Epithelial cell of proximal tubule (primary cell): ENCODE results near the gene PRPF31. TPM values are rescaled to one million over a fixed set of nuclear protein-coding genes. Genes with fewer than 3 reads are reported as not detected.
A peak's percentile ranks its signal among the peaks of the same experiment; 100 is the strongest.
"Not testable (repeated sequence)": the region's sequence is repeated elsewhere in the genome, so short reads cannot be mapped to it uniquely, and the experiment has no call there.

Experiments used
- DNase-seq: peaks from one replicate; pipeline ENCODE4 v3.0.0-alpha.2; 2011; ENCODE audit warnings: low read depth
- H3K4me3 ChIP-seq: 2 replicates; pipeline ENCODE4 v1.5.1; 2011; ENCODE audit warnings: low read depth, mild to moderate bottlenecking, low read length
- total RNA-seq: library from RNA; depleted of rRNA; stranded (reverse); fragments of >200 nt; gene quantifications from 2 replicates; pipeline ENCODE4 v1.2.3, GENCODE V29; 2015
- TF ChIP-seq, protein P1 (sequence below): conservative IDR thresholded peaks from 2 replicates; pipeline ENCODE4 v1.5.1; 2012; ENCODE audit warnings: low read depth, mild to moderate bottlenecking, low read length

The PRPF31 gene
- total RNA-seq, 1 donor from 2014 or later, result 64.3 TPM

DNA sequence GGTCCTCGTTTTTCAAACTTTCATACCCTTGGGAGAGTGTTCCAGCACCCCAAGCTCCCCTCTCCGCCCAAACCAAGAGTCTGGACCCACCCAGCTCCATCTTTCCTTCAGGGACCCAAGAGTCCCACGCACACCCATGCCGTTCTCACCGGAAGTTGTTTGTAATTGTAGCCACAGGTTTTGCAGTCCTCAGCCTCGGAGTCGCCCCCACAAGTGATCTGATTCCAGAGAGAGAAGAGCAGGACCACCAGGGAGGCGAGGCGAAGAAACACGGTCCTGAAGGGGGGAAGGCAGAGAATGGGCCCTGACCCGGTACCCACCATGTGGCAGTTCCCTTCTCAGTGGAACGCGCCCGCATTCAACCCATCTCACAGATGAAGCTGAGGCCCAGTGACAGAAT, 47.3 kb downstream of the PRPF31 start:
- peak overlapping the region; percentile 62 for H3K4me3 ChIP-seq
- no peak for DNase-seq
- TF ChIP-seq, protein P1, sequence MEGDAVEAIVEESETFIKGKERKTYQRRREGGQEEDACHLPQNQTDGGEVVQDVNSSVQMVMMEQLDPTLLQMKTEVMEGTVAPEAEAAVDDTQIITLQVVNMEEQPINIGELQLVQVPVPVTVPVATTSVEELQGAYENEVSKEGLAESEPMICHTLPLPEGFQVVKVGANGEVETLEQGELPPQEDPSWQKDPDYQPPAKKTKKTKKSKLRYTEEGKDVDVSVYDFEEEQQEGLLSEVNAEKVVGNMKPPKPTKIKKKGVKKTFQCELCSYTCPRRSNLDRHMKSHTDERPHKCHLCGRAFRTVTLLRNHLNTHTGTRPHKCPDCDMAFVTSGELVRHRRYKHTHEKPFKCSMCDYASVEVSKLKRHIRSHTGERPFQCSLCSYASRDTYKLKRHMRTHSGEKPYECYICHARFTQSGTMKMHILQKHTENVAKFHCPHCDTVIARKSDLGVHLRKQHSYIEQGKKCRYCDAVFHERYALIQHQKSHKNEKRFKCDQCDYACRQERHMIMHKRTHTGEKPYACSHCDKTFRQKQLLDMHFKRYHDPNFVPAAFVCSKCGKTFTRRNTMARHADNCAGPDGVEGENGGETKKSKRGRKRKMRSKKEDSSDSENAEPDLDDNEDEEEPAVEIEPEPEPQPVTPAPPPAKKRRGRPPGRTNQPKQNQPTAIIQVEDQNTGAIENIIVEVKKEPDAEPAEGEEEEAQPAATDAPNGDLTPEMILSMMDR, result no peak

DNA sequence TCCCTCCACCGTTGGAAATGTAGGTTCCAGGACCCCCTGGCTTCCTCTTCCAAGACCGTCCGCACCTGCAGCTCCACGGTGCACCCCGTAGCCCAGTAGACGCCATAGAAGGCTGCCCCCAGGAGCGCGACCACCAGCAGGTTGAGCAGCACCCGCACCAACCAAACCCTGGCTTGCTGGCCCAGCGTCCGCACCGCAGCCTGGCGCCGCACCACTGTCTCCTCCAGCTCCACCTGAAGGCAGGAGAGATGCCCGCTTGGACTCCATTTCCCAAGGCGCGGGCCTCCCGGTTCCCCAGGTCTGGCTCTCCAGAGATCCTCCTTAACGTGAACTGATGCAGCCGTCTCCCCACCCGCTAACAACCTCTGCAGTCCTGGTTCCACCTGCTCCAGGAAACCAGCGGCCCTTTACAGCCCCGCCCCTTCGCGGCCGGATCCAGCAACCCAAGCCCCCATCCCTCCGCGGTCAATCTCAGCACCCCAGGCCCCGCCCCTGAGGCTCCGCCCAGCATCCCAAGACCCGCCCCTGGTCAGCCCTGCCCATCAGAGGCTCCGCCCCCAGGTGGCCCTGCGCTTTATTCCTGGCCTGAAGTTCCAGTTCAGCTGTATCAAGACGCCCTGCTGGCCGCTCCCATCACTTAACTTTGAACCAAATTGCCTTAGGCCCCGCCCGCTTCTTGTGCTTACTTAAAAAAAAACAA, 49.0 kb downstream of the PRPF31 start:
- no peak for DNase-seq
- TF ChIP-seq, protein P1, result no peak
- H3K4me3 ChIP-seq, result no peak overlapping the region

DNA sequence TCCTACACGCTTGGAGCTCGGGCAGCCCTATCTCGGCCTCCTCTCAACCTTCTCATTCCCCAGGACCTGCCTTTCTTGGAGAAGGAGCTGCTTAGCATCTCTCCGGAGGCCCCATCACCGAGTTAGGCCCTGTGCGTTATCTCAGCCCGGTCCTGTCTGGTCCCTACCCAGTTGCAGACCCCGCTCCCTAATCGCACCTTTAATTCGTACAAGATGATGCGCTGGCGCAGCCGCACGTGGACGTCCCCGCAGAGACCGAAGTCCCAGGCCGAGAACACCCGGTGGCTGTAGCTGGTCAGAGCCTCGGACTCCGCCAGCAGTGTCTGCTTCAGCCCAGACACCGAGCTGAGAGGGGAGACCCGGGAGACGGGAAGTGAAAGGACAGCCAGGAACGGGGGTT, 49.7 kb downstream of the PRPF31 start:
- no peak for DNase-seq
- no peak overlapping the region for H3K4me3 ChIP-seq
- TF ChIP-seq, protein P1, result no peak

DNA sequence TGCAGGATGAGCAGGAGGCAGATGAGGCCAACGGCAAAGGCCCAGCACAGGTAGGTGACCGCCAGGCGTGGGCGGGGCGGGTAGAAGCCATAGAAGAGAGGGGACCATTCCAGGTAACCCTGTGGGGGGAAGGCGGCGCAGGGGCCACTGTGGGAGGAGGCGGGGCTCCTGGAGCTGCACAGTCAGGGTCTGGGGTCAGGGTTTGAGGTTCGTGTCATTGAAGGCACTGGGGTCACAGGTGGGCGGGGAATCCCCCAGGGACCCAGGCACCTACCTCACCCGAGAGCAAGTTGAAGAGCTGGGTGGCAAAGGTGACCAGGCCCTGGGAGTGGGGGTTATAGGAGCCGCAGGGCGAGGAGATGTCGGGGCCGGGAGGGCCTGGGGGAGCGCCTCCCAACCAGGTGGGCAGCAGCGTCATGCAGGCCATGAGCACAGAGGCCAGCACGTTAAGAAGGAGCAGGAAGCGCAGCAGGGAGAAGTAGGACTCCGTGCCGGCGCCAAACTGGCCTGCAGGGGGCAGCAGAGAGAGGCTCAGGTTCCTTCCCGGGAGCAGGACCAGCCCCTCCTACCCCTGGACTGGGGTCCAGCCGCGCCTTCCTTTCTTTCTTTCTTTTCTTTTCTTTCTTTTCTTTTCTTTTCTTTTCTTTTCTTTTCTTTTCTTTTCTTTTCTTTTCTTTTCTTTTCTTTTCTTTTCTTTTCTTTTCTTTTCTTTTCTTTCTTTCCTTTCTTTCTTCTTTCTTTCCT, 52.8 kb downstream of the PRPF31 start:
- H3K4me3 ChIP-seq, result no peak overlapping the region
- TF ChIP-seq, protein P1, result peak; percentile 75
- DNase-seq, result no peak

DNA sequence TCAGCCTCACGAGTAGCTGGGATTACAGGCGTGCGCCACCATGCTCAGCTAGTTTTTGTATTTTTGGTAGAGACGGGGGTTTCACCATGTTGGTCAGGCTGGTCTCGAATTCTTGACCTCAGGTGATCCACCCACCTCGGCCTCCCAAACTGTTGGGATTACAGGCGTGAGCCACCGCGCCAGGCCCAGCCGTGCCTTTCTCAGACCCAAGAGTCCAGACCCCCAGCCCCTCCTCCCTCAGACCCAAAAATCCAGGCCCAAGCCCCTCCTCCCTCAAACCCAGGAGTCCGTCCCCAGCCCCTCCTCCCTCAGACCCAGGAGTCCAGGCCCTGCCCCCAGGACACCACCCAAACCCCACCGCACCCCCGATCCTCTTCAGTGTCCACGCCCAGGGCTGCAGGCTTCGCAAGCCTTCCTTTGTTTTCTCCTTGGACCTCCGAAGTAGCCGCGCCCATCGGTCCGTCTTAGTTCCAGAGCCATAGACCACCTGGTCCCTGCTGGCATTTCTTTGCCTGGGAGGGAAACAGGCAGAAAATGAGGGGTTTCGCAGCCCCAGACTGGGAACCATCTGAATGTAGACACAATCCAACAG, 53.7 kb downstream of the PRPF31 start:
- TF ChIP-seq, protein P1, result no peak
- H3K4me3 ChIP-seq, result no peak overlapping the region
- DNase-seq, result no peak

DNA sequence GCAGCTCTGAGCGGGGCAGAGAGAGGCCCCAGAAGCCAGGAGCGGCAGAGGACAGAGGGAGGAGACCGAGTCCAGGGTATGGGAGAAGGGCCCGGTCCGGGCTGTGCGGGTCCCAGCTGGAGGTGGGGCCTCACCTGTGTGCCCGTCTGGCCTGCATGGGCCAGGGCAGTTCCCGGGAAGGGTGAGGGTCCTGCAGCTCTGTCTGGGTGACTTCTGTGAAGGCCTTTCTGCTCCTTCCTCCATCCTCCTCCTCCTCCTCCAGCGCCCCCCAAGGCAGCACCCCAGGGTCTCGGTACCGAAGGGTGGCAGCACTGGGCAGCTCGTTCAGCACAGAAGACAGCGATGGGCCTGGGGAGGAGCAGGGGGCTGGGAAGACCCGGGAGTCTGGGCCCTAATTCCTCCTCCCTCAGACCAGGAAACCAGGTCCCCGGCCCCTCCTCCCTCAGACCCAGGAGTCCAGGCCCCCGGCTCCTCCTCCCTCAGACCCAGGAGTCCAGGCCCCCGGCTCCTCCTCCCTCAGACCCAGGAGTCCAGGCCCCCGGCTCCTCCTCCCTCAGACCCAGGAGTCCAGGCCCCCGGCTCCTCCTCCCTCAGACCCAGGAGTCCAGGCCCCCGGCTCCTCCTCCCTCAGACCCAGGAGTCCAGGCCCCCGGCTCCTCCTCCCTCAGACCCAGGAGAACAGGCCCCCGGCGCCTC, 56.3 kb downstream of the PRPF31 start:
- DNase-seq, result not testable (repeated sequence)

More for the DNA sequence above, 56.3 kb downstream of the PRPF31 start:
- H3K4me3 ChIP-seq, result not testable (repeated sequence)
